ENCODE results near the gene CDK17.

- TF ChIP-seq CTCF (IDR thresholded peaks at IDR 0.05) (no peak), POLR2A (IDR thresholded peaks at IDR 0.05) (no peak)
Measured at GRCh38 chr12:96383371-96383770, 16.9 kb downstream of the CDK17 start.

Measured in tibial nerve (tissue), 3 donors.